SK-N-SH (cell line): ENCODE results near the gene PTPRB. TPM values are rescaled to one million over a fixed set of nuclear protein-coding genes. Genes with fewer than 3 reads are reported as not detected.

Experiments
- CTCF ChIA-PET: fragments of 300-600, 350-600 bp; formaldehyde crosslinking; extraction: SDS; loops from one replicate; lab custom pipeline; 2021; lab: Yijun Ruan, JAX
- POLR2A ChIA-PET: fragments of 350-600 bp; sonication (Branson Sonifier 250); formaldehyde crosslinking; extraction: SDS; loops from one replicate; lab custom pipeline; 2020; ENCODE audit warnings: antibody characterized with exemption, inconsistent platforms; lab: Yijun Ruan, JAX
- DNase-seq: peaks from one replicate; pipeline ENCODE4 v3.0.0; 2012
- H2AFZ ChIP-seq: fragments of 200-600 bp; sonication (generic); 2 replicates; pipeline ENCODE4 v1.8.1; 2016; ENCODE audit warnings: antibody characterized with exemption, mild to moderate bottlenecking, low read depth
- H3F3A ChIP-seq: fragments of 200-600 bp; sonication (generic); replicated peaks from 2 replicates; pipeline ENCODE3; 2016; ENCODE audit warnings: antibody characterized with exemption, mild to moderate bottlenecking; ENCODE audit not compliant: insufficient read depth
- H3K27ac ChIP-seq, 2 experiments: fragments of 200-500 bp in 1 of 2; fragments of 200-600 bp in 1 of 2; sonication (Bioruptor generic) in 1 of 2; sonication (generic), shearing (Covaris generic) in 1 of 2; 2 replicates each; pipeline versions ENCODE4 v1.5.1 to v1.6.1; 2014 to 2016; ENCODE audit warnings: low read depth in 2 of 2, inconsistent platforms in 1 of 2, low read length in 1 of 2, mild to moderate bottlenecking in 1 of 2, mixed read lengths in 1 of 2
- H3K27me3 ChIP-seq: fragments of 200-600 bp; sonication (generic), shearing (Covaris generic); 2 replicates; pipeline ENCODE4 v1.6.1; 2016; ENCODE audit warnings: mixed run types; ENCODE audit not compliant: insufficient read depth
- H3K36me3 ChIP-seq, 2 experiments: fragments of 200-500 bp in 1 of 2; fragments of 200-600 bp in 1 of 2; sonication (Bioruptor generic) in 1 of 2; sonication (generic) in 1 of 2; replicated peaks in 1 of 2; 2 replicates each; pipeline versions ENCODE3 to v1.5.1; 2014 to 2016; ENCODE audit warnings: low read length in 1 of 2, mild to moderate bottlenecking in 1 of 2; ENCODE audit not compliant: insufficient read depth in 2 of 2, control insufficient read depth in 1 of 2
- H3K4me1 ChIP-seq, 2 experiments: fragments of 200-500 bp in 1 of 2; fragments of 200-600 bp in 1 of 2; sonication (Bioruptor generic) in 1 of 2; sonication (generic), shearing (Covaris generic) in 1 of 2; 2 replicates each; pipeline versions ENCODE4 v1.5.1 to v1.6.1; 2014 to 2016; ENCODE audit warnings: low read depth in 1 of 2, low read length in 1 of 2, mixed run types in 1 of 2; ENCODE audit not compliant: insufficient read depth in 2 of 2, control insufficient read depth in 1 of 2
- H3K4me2 ChIP-seq: fragments of 200-600 bp; sonication (generic), shearing (Covaris generic); 2 replicates; pipeline ENCODE4 v1.6.1; 2017; ENCODE audit warnings: mixed run types
- H3K4me3 ChIP-seq, 2 experiments: fragments of 200-500 bp in 1 of 2; fragments of 200-600 bp in 1 of 2; sonication (Bioruptor generic) in 1 of 2; sonication (generic), shearing (Covaris generic) in 1 of 2; 2 replicates each; pipeline versions ENCODE4 v1.5.1 to v1.8.1; 2014 to 2016; ENCODE audit warnings: low read depth in 2 of 2, inconsistent platforms in 1 of 2, low read length in 1 of 2, mild to moderate bottlenecking in 1 of 2, mixed read lengths in 1 of 2, moderate library complexity in 1 of 2
- H3K79me2 ChIP-seq: fragments of 200-600 bp; sonication (generic); 2 replicates; pipeline ENCODE4 v1.8.1; 2017; ENCODE audit warnings: mild to moderate bottlenecking; ENCODE audit not compliant: insufficient read depth
- H3K9ac ChIP-seq: fragments of 200-600 bp; sonication (generic); 2 replicates; pipeline ENCODE4 v1.6.1; 2017; ENCODE audit warnings: mixed run types
- H3K9me2 ChIP-seq: fragments of 200-600 bp; sonication (generic); 2 replicates; pipeline ENCODE4 v1.6.1; 2017; ENCODE audit warnings: mixed run types
- H3K9me3 ChIP-seq: fragments of 200-600 bp; sonication (generic); 2 replicates; pipeline ENCODE4 v1.6.1; 2017; ENCODE audit warnings: mixed run types, mild to moderate bottlenecking, moderate library complexity
- H4K20me1 ChIP-seq: fragments of 200-600 bp; sonication (generic); 2 replicates; pipeline ENCODE4 v1.6.1; 2017; ENCODE audit warnings: mild to moderate bottlenecking, mixed run types; ENCODE audit not compliant: insufficient read depth
- CTCF ChIP-seq: fragments of 200-600 bp; sonication (generic); IDR thresholded peaks from 2 replicates; pipeline ENCODE4 v1.6.1; 2017; ENCODE audit warnings: antibody characterized with exemption, mild to moderate bottlenecking, moderate library complexity
- ELF1 ChIP-seq: IDR thresholded peaks from 2 replicates; pipeline ENCODE4 v1.4.0; 2012
- EP300 ChIP-seq, 2 experiments: IDR thresholded peaks; 2 replicates each; pipeline versions ENCODE4 v1.4.0 to v1.6.1; 2012; ENCODE audit warnings: borderline replicate concordance in 1 of 2, low read depth in 1 of 2, low read length in 1 of 2
- EZH2phosphoT487 ChIP-seq: fragments of 200-600 bp; sonication (generic); IDR thresholded peaks from 2 replicates; pipeline ENCODE4 v1.6.1; 2017; ENCODE audit warnings: low read depth, mixed run types, mild to moderate bottlenecking, antibody characterized with exemption, moderate library complexity, borderline replicate concordance
- FOSL2 ChIP-seq: IDR thresholded peaks from 2 replicates; pipeline ENCODE4 v1.4.0; 2012; ENCODE audit warnings: low read depth, mild to moderate bottlenecking, moderate library complexity, borderline replicate concordance
- FOXJ3 ChIP-seq: sonication (generic); formaldehyde crosslinking; IDR thresholded peaks from 2 replicates; pipeline ENCODE4 v1.5.1; 2020; ENCODE audit warnings: mild to moderate bottlenecking, missing genetic modification reagents
- GABPA ChIP-seq: IDR thresholded peaks from 2 replicates; pipeline ENCODE4 v1.4.0; 2012; ENCODE audit warnings: low read depth, mild to moderate bottlenecking
- GATA2 ChIP-seq: sonication (generic); formaldehyde crosslinking; IDR thresholded peaks from 2 replicates; pipeline ENCODE4 v1.5.0; 2020; ENCODE audit warnings: mild to moderate bottlenecking, missing genetic modification reagents
- MAX ChIP-seq: IDR thresholded peaks from 2 replicates; pipeline ENCODE4 v1.4.0; 2012; ENCODE audit warnings: low read depth
- MEF2A ChIP-seq: IDR thresholded peaks from 2 replicates; pipeline ENCODE4 v1.4.0; 2012; ENCODE audit warnings: low read depth, borderline replicate concordance
- MXI1 ChIP-seq: IDR thresholded peaks from 2 replicates; pipeline ENCODE4 v1.6.1; 2012; ENCODE audit warnings: mild to moderate bottlenecking, low read depth, low read length, improper control_type of control experiment
- POLR2AphosphoS5 ChIP-seq: IDR thresholded peaks from 2 replicates; pipeline ENCODE4 v1.6.1; 2012; ENCODE audit warnings: low read depth, low read length
- RCOR1 ChIP-seq: fragments of 150-350 bp; IDR thresholded peaks from 2 replicates; pipeline ENCODE4 v1.6.1; 2017; ENCODE audit warnings: antibody characterized with exemption, low read length
- REST ChIP-seq: IDR thresholded peaks from 2 replicates; pipeline ENCODE4 v1.6.1; 2012; ENCODE audit warnings: mild to moderate bottlenecking, low read depth, low read length, moderate library complexity
- TAF1 ChIP-seq: IDR thresholded peaks from 2 replicates; pipeline ENCODE4 v1.6.1; 2012; ENCODE audit warnings: low read depth, mild to moderate bottlenecking, low read length, moderate library complexity, borderline replicate concordance
- TCF12 ChIP-seq: IDR thresholded peaks from 2 replicates; pipeline ENCODE4 v1.4.0; 2012
- USF1 ChIP-seq: IDR thresholded peaks from 2 replicates; pipeline ENCODE4 v1.4.0; 2012; ENCODE audit warnings: low read depth, borderline replicate concordance
- YY1 ChIP-seq: IDR thresholded peaks from 2 replicates; pipeline ENCODE4 v1.4.0; 2012; ENCODE audit warnings: low read depth, mild to moderate bottlenecking
- WGBS: methylation state at CpG from one replicate; pipeline ENCODE4 v1.1.6; 2017; ENCODE audit warnings: low lambda C conversion rate; 5-methylcytosine and 5-hydroxymethylcytosine counted together
- polyA plus RNA-seq, 3 experiments: library from polyadenylated mRNA; depleted of rRNA; stranded (reverse); fragments of >200 nt; gene quantifications; 2 replicates each; pipeline ENCODE4 v1.2.3, GENCODE V29; 2012

PTPRB gene
- polyA plus RNA-seq, 1 of the 3 experiments (the other 2 are of a cell fraction) = 1.1 TPM

- Histone ChIP-seq H3F3A (peaks cover 4% of the 10 kb centered on the region), H3K4me1 (peaks cover 11 to 16% of the 10 kb centered on the region in 2 experiments; a peak in 3 of 4 replicates), H3K4me2 (no peak overlapping the region), H3K9me2 (no peaks in the 10 kb centered on the region), H3K9me3 (no peaks in the 10 kb centered on the region), H4K20me1 (no peaks in the 10 kb centered on the region), H2AFZ (no peak overlapping the region), H3K79me2 (no peaks in the 10 kb centered on the region), H3K36me3 (no peaks in the 10 kb centered on the region), H3K27ac (no peak overlapping the region), H3K4me3 (no peak overlapping the region), H3K27me3 (no peaks in the 10 kb centered on the region), H3K9ac (no peak overlapping the region)
- CTCF ChIA-PET = no interaction called here
- WGBS = 77% methylated on average over 4 of the region's 4 CpGs
- POLR2A ChIA-PET = no interaction called here
- no peak for TF ChIP-seq MXI1
- TF ChIP-seq FOSL2 = no peak
- no peak for TF ChIP-seq RCOR1
- no peak for TF ChIP-seq MAX
- TF ChIP-seq TAF1 = no peak
- TF ChIP-seq ELF1 = no peak
- TF ChIP-seq GATA2 (CRISPR knock-in tag) = no peak
- no peak for TF ChIP-seq YY1
- TF ChIP-seq POLR2AphosphoS5 = no peak
- no peak for TF ChIP-seq REST
- TF ChIP-seq TCF12 = no peak
- TF ChIP-seq MEF2A = no peak
- TF ChIP-seq CTCF = no peak
- TF ChIP-seq USF1 = no peak
- TF ChIP-seq GABPA = no peak
- TF ChIP-seq FOXJ3 (CRISPR knock-in tag) = no peak
- TF ChIP-seq EP300 (IDR thresholded peaks at IDR 0.05; ENCODE audit: borderline replicate concordance in 1 of 2, low read depth in 1 of 2, low read length in 1 of 2) = no peak
- TF ChIP-seq EZH2phosphoT487 = no peak
- no peak for DNase-seq
These were observed 20.5 kb upstream of the PTPRB start for GRCh38 chr12:70657616-70658286.
